Measurements from ENCODE around the gene TTPAL.

The TTPAL gene

DNA sequence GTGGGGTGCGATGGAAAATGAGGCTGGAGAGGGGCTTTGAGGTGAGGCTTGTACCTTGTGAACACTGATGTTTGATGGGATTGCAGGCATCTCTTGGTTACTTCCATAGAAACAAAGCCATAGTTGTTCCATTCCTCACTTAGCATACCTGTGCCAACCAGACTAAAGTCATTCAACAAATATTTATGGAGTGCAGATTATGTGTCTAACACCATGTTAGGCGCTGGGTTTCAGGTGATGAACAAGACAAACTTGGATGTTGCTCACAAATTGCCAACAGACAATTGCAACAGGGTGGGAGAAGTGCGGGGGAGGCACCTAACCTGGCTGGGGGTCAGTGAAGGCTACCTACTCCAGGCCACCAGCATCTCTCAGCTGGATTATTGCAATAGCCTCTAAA is 1.5 kb downstream of the TTPAL start:
- H3K4me3 ChIP-seq (ENCODE audit: low read depth, low read length) = no peak overlapping the region
- no peak for DNase-seq (ENCODE audit: low read depth, low spot score)
- TF ChIP-seq, protein P1, sequence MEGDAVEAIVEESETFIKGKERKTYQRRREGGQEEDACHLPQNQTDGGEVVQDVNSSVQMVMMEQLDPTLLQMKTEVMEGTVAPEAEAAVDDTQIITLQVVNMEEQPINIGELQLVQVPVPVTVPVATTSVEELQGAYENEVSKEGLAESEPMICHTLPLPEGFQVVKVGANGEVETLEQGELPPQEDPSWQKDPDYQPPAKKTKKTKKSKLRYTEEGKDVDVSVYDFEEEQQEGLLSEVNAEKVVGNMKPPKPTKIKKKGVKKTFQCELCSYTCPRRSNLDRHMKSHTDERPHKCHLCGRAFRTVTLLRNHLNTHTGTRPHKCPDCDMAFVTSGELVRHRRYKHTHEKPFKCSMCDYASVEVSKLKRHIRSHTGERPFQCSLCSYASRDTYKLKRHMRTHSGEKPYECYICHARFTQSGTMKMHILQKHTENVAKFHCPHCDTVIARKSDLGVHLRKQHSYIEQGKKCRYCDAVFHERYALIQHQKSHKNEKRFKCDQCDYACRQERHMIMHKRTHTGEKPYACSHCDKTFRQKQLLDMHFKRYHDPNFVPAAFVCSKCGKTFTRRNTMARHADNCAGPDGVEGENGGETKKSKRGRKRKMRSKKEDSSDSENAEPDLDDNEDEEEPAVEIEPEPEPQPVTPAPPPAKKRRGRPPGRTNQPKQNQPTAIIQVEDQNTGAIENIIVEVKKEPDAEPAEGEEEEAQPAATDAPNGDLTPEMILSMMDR (IDR thresholded peaks at IDR 0.05; ENCODE audit: low read depth, low read length) = no peak

DNA sequence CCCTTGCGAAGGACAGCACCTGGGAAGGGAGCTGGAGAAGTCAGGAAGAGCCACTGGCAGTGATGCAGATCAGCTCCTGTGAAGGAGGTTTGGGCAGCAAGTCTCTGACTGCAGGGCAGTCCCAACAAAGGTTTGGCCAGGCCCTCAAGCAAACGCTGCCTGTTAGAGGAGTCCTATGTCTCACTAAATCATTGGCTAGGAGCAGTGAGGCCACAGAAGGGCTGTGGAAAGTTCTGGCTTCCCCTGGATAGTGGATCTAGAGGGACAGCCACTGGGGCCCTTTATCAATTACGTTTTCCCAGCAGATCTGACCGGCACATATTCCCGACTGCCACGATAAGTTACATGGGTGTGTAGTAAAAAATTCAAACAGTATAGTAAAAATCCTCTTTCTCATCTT is 2.5 kb downstream of the TTPAL start:
- no peak for DNase-seq (ENCODE audit: low read depth, low spot score)
- TF ChIP-seq, protein P1 (IDR thresholded peaks at IDR 0.05; ENCODE audit: low read depth, low read length) = no peak
- in situ Hi-C loops (cut with HindIII; ENCODE audit: low sequenced_read_pairs) = no loop called here
- no peak overlapping the region for H3K4me3 ChIP-seq (ENCODE audit: low read depth, low read length)

More for the DNA sequence above, 1.5 kb downstream of the TTPAL start:
- in situ Hi-C loops (cut with HindIII; ENCODE audit: low sequenced_read_pairs) = no loop called here

DNA sequence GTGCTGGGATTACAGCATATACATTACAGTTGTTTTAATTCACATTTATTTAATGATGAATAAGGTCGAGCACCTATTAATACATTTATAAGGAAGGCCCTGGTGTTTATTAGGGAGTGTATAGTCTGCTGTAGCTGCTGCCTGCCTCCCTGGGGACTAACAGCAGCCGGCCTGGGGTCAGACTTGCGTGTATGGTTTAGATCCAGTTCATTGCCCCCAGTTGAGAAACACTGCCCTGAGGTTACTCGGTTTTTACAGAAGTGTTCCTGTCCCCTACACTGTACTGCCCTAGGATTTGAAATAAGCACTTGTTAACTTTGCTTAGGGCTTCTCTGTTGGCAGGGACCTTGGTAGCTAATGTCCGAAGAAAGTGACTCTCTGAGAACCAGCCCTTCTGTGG is 4.0 kb downstream of the TTPAL start:
- in situ Hi-C loops (cut with HindIII; ENCODE audit: low sequenced_read_pairs) = no loop called here
- H3K4me3 ChIP-seq (ENCODE audit: low read depth, low read length) = no peak overlapping the region
- DNase-seq (ENCODE audit: low read depth, low spot score) = no peak
- TF ChIP-seq, protein P1 (IDR thresholded peaks at IDR 0.05; ENCODE audit: low read depth, low read length) = no peak

DNA sequence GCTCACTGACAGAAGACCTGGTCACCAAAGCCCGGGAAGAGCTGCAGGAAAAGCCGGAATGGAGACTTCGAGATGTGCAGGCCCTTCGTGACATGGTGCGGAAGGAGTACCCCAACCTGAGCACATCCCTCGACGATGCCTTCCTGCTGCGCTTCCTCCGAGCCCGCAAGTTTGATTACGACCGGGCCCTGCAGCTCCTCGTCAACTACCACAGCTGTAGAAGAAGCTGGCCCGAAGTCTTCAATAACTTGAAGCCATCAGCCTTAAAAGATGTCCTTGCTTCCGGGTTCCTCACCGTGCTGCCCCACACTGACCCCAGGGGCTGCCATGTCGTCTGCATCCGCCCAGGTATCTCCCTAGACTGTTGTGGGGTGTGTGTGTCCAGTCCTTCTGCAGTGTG is 4.4 kb downstream of the TTPAL start:
- TF ChIP-seq, protein P1 (IDR thresholded peaks at IDR 0.05; ENCODE audit: low read depth, low read length) = no peak
- H3K4me3 ChIP-seq (ENCODE audit: low read depth, low read length) = no peak overlapping the region
- in situ Hi-C loops (cut with HindIII; ENCODE audit: low sequenced_read_pairs) = no loop called here
- no peak for DNase-seq (ENCODE audit: low read depth, low spot score)

DNA sequence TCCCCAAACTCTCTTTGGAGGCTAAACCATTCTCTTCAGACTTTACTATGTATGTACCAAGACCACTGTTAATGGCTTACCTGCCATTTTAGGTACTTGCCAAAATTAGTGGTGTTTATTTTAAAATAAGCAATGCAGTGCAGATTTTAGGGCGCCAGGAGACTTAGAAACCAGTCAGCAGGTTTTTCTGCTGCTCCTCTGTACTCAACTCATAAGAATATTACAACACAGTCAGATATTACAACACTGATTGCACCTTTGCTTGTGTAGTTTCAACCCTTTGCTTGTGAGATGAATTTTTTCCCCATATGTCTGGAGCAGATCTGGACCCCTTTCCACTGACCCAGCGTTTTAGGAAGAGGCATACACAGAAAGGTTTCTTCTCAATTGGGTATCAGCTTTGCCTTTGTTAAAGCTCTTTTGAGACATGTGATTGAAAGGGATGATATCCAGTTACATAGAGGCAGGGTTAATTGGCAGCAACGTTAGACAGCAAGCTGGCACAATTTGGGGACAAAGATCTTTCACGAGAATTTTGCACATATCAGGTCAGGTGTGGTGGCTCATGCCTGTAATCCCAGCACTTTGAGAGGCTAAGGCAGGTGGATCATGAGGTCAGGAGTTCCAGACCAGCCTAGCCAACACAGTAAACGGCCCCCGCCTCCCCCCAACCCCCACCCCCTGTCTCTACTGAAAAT is 6.2 kb downstream of the TTPAL start:
- TF ChIP-seq, protein P1 (IDR thresholded peaks at IDR 0.05; ENCODE audit: low read depth, low read length) = no peak
- no peak overlapping the region for H3K4me3 ChIP-seq (ENCODE audit: low read depth, low read length)
- DNase-seq (ENCODE audit: low read depth, low spot score) = no peak
- in situ Hi-C loops (cut with HindIII; ENCODE audit: low sequenced_read_pairs) = no loop called here

DNA sequence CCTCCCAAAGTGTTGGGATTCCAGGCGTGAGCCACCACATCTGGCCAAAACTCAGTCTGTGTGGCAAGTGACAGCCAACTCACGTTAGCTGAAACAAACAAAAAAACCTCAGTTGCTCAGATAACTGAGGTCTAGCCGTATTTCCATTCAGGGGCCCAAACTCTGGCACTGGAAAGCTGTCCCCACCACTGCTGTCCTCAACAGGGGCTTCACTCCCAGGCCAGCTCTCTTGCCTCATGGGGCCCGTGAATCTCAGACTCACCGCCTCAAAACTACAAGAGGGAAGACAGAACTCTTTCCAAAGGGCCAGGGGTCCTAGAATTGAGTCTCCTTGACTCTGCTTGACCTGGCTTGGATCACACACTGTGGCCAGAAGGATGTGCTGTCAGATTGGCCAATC is 7.4 kb downstream of the TTPAL start:
- no peak overlapping the region for H3K4me3 ChIP-seq (ENCODE audit: low read depth, low read length)
- TF ChIP-seq, protein P1 (IDR thresholded peaks at IDR 0.05; ENCODE audit: low read depth, low read length) = no peak
- DNase-seq (ENCODE audit: low read depth, low spot score) = no peak
- in situ Hi-C loops (cut with HindIII; ENCODE audit: low sequenced_read_pairs) = no loop called here
